GM12878 (cell line): ENCODE results near the gene NTM.

ENCODE experiments used
- CEBPB ChIP-seq, 2 experiments: fragments of 150-350 bp in 1 of 2; IDR thresholded peaks; 2 replicates each; pipeline ENCODE4 v1.6.1; 2012 to 2014; ENCODE audit warnings: low read depth in 2 of 2, low read length in 2 of 2, borderline replicate concordance in 1 of 2, inconsistent platforms in 1 of 2
- NKRF ChIP-seq: fragments of 450-650 bp; conservative IDR thresholded peaks from 2 replicates; pipeline ENCODE4 v1.6.1; 2017; ENCODE audit warnings: mild to moderate bottlenecking, moderate library complexity
- POLR2A ChIP-seq: IDR thresholded peaks from 2 replicates; pipeline ENCODE4 v1.6.1; 2011; ENCODE audit warnings: low read depth, mild to moderate bottlenecking, low read length
- POLR2AphosphoS5 ChIP-seq: IDR thresholded peaks from 2 replicates; pipeline ENCODE4 v1.6.1; 2011; ENCODE audit warnings: mild to moderate bottlenecking, low read length, inconsistent platforms
- TCF7 ChIP-seq: IDR thresholded peaks from 2 replicates; pipeline ENCODE4 v1.6.1; 2014; ENCODE audit warnings: antibody characterized with exemption, borderline replicate concordance
- YY1 ChIP-seq: IDR thresholded peaks from 2 replicates; pipeline ENCODE4 v1.6.1; 2011; ENCODE audit warnings: low read depth, mild to moderate bottlenecking, low read length
- ZBTB11 ChIP-seq: fragments of 450-650 bp; formaldehyde crosslinking; IDR thresholded peaks from 2 replicates; pipeline ENCODE4 v1.5.0; 2022; ENCODE audit warnings: mild to moderate bottlenecking, missing genetic modification characterization

GRCh38 chr11:131767421-131767820, 397.0 kb downstream of the NTM start:
- TF ChIP-seq CEBPB (IDR thresholded peaks at IDR 0.05; ENCODE audit: borderline replicate concordance in 1 of 2, low read depth in 2 of 2, low read length in 2 of 2) (no peak), TCF7 (no peak), POLR2A (no peak), YY1 (no peak), NKRF (no peak), ZBTB11 (CRISPR knock-in tag) (no peak), POLR2AphosphoS5 (no peak)
